ENCODE results near the gene SELENOM. TPM values are rescaled to one million over a fixed set of nuclear protein-coding genes. Genes with fewer than 3 reads are reported as not detected.
A peak's percentile ranks its signal among the peaks of the same experiment; 100 is the strongest.

SELENOM gene
- polyA plus RNA-seq, 1 experiment = 292 TPM

- no peak for DNase-seq (ENCODE audit: low read depth)
- CTCF ChIA-PET = interaction anchor here (0.9 to 1.6 kb wide), 5 partner anchors 9 to 91 kb away, joined by 3 to 8 read pairs (median 4); partner anchors contain the start of gene SELENOM
- Histone ChIP-seq H3K4me3 (ENCODE audit: low read depth, low read length) (no peak within 1 kb of the TSS), H3K27me3 (ENCODE audit: control insufficient read depth, insufficient read depth, low read length) (peaks cover 11% of the 10 kb centered on the region), H3K36me3 (ENCODE audit: control insufficient read depth, insufficient read depth, low read length) (no peaks in the 10 kb centered on the region)
- TF ChIP-seq CTCF (IDR thresholded peaks at IDR 0.05; ENCODE audit: insufficient read depth, low read depth, low read length) = peak; percentile 29
- POLR2A ChIA-PET = interaction anchor here (0.7 kb wide), 1 partner anchor 32 kb away, joined by 4 read pairs; the partner anchor contains the start of gene SELENOM
Measured at GRCh38 chr22:31139866-31140716, 32.7 kb upstream of the SELENOM start, which contains the start of gene PLA2G3. Gene PLA2G3 (minus strand): TSS chr22:31140508. CDS start chr22:31140354, 154 bp downstream.

GRCh38 chr22:31139066-31139465 is 31.7 kb upstream of the SELENOM start:
- POLR2A ChIA-PET = no interaction called here
- Histone ChIP-seq H3K36me3 (ENCODE audit: control insufficient read depth, insufficient read depth, low read length) (no peaks in the 10 kb centered on the region), H3K4me3 (ENCODE audit: low read depth, low read length) (no peak overlapping the region), H3K27me3 (ENCODE audit: control insufficient read depth, insufficient read depth, low read length) (peaks cover 11% of the 10 kb centered on the region)
- no peak for DNase-seq (ENCODE audit: low read depth)
- CTCF ChIA-PET = interaction anchor here (1.1 to 1.6 kb wide), 2 partner anchors 9 to 32 kb away, joined by 3 to 6 read pairs; partner anchors contain the start of gene SELENOM
- TF ChIP-seq CTCF (IDR thresholded peaks at IDR 0.05; ENCODE audit: insufficient read depth, low read depth, low read length) = no peak

GRCh38 chr22:31138126-31138525 is 30.8 kb upstream of the SELENOM start:
- CTCF ChIA-PET = interaction anchor here (1.1 kb wide), 1 partner anchor 10 kb away, joined by 3 read pairs; no protein-coding TSS in a partner anchor
- DNase-seq (ENCODE audit: low read depth) = no peak
- Histone ChIP-seq H3K4me3 (ENCODE audit: low read depth, low read length) (no peak overlapping the region), H3K27me3 (ENCODE audit: control insufficient read depth, insufficient read depth, low read length) (peaks cover 11% of the 10 kb centered on the region), H3K36me3 (ENCODE audit: control insufficient read depth, insufficient read depth, low read length) (no peaks in the 10 kb centered on the region)
- no peak for TF ChIP-seq CTCF (IDR thresholded peaks at IDR 0.05; ENCODE audit: insufficient read depth, low read depth, low read length)
- POLR2A ChIA-PET = no interaction called here

GRCh38 chr22:31137721-31138120 is 30.4 kb upstream of the SELENOM start:
- Histone ChIP-seq H3K36me3 (ENCODE audit: control insufficient read depth, insufficient read depth, low read length) (no peaks in the 10 kb centered on the region), H3K4me3 (ENCODE audit: low read depth, low read length) (no peak overlapping the region), H3K27me3 (ENCODE audit: control insufficient read depth, insufficient read depth, low read length) (peaks cover 11% of the 10 kb centered on the region)
- POLR2A ChIA-PET = no interaction called here
- TF ChIP-seq CTCF (IDR thresholded peaks at IDR 0.05; ENCODE audit: insufficient read depth, low read depth, low read length) = no peak
- DNase-seq (ENCODE audit: low read depth) = no peak
- CTCF ChIA-PET = interaction anchor here (1.1 to 2.3 kb wide), 2 partner anchors 11 to 16 kb away, joined by 3 to 5 read pairs; no protein-coding TSS in a partner anchor

GRCh38 chr22:31136711-31137110 is 29.3 kb upstream of the SELENOM start:
- DNase-seq (ENCODE audit: low read depth) = no peak
- no peaks in the 10 kb centered on the region for H3K36me3 ChIP-seq (ENCODE audit: control insufficient read depth, insufficient read depth, low read length)
- CTCF ChIA-PET = interaction anchor here (0.7 to 2.3 kb wide), 3 partner anchors 12 to 15 kb away, joined by 3 to 5 read pairs (median 3); no protein-coding TSS in a partner anchor
- H3K27me3 ChIP-seq (ENCODE audit: control insufficient read depth, insufficient read depth, low read length) = peaks cover 11% of the 10 kb centered on the region
- POLR2A ChIA-PET = no interaction called here
- H3K4me3 ChIP-seq (ENCODE audit: low read depth, low read length) = no peak overlapping the region
- TF ChIP-seq CTCF (IDR thresholded peaks at IDR 0.05; ENCODE audit: insufficient read depth, low read depth, low read length) = no peak

Data from BJ (cell line).